ENCODE data around the gene MAMDC4.

DNA sequence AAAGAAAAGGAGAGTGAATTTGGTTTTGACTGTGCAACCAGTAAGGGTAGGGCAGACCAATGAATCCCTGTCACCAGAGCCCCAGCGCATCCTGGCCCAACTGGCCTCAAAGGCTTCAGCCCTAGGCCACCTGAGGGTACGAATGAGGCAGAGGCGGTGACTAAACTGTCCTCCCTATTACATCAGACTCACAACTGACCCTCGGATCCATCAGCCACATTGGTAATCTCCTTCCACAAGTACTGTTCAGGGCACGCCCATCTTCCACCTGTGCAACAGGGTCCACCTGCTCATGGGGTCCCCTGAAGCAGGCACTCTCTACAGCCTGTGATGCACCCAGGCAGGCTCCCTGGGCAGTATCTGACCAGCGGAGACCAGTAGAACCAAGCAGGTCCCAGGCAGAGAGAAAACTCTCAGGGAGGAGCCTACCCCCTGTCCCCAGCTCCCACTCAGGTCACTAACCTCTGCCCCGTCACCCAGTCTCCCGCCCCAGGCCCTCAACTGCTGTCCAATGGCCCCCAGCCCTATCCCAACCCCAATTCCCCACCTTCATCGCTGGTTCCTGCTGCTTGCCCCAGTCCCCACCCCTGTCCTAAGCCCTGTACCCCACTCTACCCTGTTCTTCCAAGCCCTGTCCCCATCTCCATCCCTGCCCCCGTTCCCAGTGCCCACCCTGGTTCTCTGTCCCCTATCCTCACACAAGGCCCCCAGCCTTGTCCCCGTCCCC, 13.1 kb downstream of the MAMDC4 start:
- no peak for TF ChIP-seq CTCF (IDR thresholded peaks at IDR 0.05)
- no peak for TF ChIP-seq ZNF425 (CRISPR knock-in tag; conservative IDR thresholded peaks at IDR 0.05)
